MM.1S (cell line): ENCODE data around the gene DHX38.

Experiments used
- EZH2 ChIP-seq: fragments of 300-600 bp; sonication (generic); optimal IDR thresholded peaks from 2 replicates; pipeline ENCODE3; 2017; ENCODE audit warnings: low read depth, mild to moderate bottlenecking, antibody characterized with exemption, low read length, mixed read lengths
- TF ChIP-seq, protein P1 (sequence below): fragments of 300-600 bp; sonication (generic); IDR thresholded peaks from 2 replicates; pipeline ENCODE4 v1.5.1; 2016; ENCODE audit warnings: antibody characterized with exemption, low read length, mixed read lengths

DNA sequence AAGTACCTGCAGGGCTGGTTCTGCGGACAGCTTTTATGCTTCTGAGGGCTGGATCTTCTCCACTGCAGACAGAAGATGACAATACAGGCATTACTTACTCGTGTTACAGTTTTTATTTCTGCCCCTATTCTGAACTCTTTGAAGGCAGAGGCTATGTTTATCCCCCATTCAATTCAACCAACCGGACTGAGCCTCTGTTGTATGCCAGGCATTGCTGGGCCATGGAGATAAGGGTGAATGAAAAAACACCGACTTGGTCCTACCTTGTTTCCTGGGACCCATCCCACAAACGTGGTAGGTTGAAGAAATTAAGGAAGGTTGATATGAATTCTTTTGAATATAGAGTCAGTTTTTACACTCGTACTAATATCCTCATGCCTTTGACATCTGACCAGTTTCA is 49.4 kb upstream of the DHX38 start:
- TF ChIP-seq, protein P1, sequence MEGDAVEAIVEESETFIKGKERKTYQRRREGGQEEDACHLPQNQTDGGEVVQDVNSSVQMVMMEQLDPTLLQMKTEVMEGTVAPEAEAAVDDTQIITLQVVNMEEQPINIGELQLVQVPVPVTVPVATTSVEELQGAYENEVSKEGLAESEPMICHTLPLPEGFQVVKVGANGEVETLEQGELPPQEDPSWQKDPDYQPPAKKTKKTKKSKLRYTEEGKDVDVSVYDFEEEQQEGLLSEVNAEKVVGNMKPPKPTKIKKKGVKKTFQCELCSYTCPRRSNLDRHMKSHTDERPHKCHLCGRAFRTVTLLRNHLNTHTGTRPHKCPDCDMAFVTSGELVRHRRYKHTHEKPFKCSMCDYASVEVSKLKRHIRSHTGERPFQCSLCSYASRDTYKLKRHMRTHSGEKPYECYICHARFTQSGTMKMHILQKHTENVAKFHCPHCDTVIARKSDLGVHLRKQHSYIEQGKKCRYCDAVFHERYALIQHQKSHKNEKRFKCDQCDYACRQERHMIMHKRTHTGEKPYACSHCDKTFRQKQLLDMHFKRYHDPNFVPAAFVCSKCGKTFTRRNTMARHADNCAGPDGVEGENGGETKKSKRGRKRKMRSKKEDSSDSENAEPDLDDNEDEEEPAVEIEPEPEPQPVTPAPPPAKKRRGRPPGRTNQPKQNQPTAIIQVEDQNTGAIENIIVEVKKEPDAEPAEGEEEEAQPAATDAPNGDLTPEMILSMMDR, result no peak
- TF ChIP-seq EZH2, result no peak
